ENCODE measurements around the gene ZNF428. TPM values are rescaled to one million over a fixed set of nuclear protein-coding genes. Genes with fewer than 3 reads are reported as not detected.

ZNF428 gene
- total and polyA plus RNA-seq, 2 of the 8 experiments (the other 6 are each of a cell fraction or from before 2014, with no cell fraction given) = 7.8 to 16.7 TPM

- TF ChIP-seq KDM1A (IDR thresholded peaks at IDR 0.05; ENCODE audit: borderline replicate concordance, low read length) (no peak), CEBPB (IDR thresholded peaks at IDR 0.05; ENCODE audit: low read depth, low read length) (no peak), SIRT6 (IDR thresholded peaks at IDR 0.05; ENCODE audit: low read length) (no peak), JUND (IDR thresholded peaks at IDR 0.05; ENCODE audit: low read length) (no peak), RFX5 (IDR thresholded peaks at IDR 0.05; ENCODE audit: borderline replicate concordance, low read depth, low read length) (no peak), POLR2AphosphoS5 (IDR thresholded peaks at IDR 0.05; ENCODE audit: low read depth, low read length) (no peak), ATF2 (IDR thresholded peaks at IDR 0.05; ENCODE audit: low read length) (no peak)
- TF ChIP-seq, protein P1, sequence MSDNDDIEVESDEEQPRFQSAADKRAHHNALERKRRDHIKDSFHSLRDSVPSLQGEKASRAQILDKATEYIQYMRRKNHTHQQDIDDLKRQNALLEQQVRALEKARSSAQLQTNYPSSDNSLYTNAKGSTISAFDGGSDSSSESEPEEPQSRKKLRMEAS (IDR thresholded peaks at IDR 0.05) = no peak
These were observed 47.2 kb downstream of the ZNF428 start (continued) for GRCh38 chr19:43572171-43572588.
